Psoas muscle (tissue), 8 donors: Measurements from ENCODE around the gene WNT6. TPM values are rescaled to one million over a fixed set of nuclear protein-coding genes. Genes with fewer than 3 reads are reported as not detected.

Experiments
- ATAC-seq, 4 donors: fragments of 200-7000 bp; cut with Tn5 transposase; one replicate each; pipeline ENCODE4 v1.9.1; 2020; ENCODE audit warnings: moderate library complexity in 3 of 4, mild to moderate bottlenecking in 2 of 4
- DNase-seq, 2 donors: peaks; one replicate each; pipeline ENCODE4 v3.0.0-alpha.2; 2020
- H3K27ac ChIP-seq: fragments of 200-600 bp; one replicate; pipeline ENCODE4 v1.8.0; 2022
- H3K27me3 ChIP-seq, 3 donors: fragments of 200-600 bp in 1 of 3; one replicate each; pipeline versions ENCODE4 v1.6.1 to v1.8.0; 2013 to 2022; ENCODE audit warnings: low read length in 2 of 3, mild to moderate bottlenecking in 2 of 3, moderate library complexity in 1 of 3; ENCODE audit not compliant: insufficient read depth in 3 of 3
- H3K36me3 ChIP-seq, 2 donors: fragments of 200-600 bp in 1 of 2; one replicate each; pipeline versions ENCODE4 v1.6.1 to v1.8.0; 2013 to 2022; ENCODE audit warnings: low read depth in 1 of 2, mild to moderate bottlenecking in 1 of 2, moderate library complexity in 1 of 2; ENCODE audit not compliant: insufficient read depth in 1 of 2
- H3K4me1 ChIP-seq: fragments of 200-600 bp; one replicate; pipeline ENCODE4 v1.8.0; 2022
- H3K4me3 ChIP-seq: fragments of 200-600 bp; one replicate; pipeline ENCODE4 v1.8.0; 2022; ENCODE audit warnings: mild to moderate bottlenecking
- H3K9me3 ChIP-seq: fragments of 200-600 bp; one replicate; pipeline ENCODE4 v1.8.0; 2022
- CTCF ChIP-seq: fragments of 200-600 bp; IDR thresholded peaks from one replicate; pipeline ENCODE4 v1.8.0; 2022; ENCODE audit warnings: antibody characterized with exemption
- WGBS, 3 donors: extraction: QIAGEN DNeasy Blood & Tissue Kit; methylation state at CpG; one replicate each; pipeline versions ENCODE4 v1.1.6 to v1.1.7; 2013; 5-methylcytosine and 5-hydroxymethylcytosine counted together
- intact Hi-C, 2 donors: fragments of 100-400 bp; cut with DNase I; formaldehyde crosslinking; loops; one replicate each; pipeline versions ENCODE4 v1.11.0 to v1.14.2; 2022
- polyA plus RNA-seq, 3 donors: library from polyadenylated mRNA; stranded (reverse); fragments of 200-250 nt; gene quantifications; one replicate each; pipeline ENCODE4 v1.2.3, GENCODE V29; 2013
- total RNA-seq, 4 donors: library from RNA; stranded (reverse); fragmentation: NEBNext Ultra II Directional in 2 of 4; extraction: Animal tissue kit (Norgen Biotek cat#: 25700) in 2 of 4; gene quantifications; one replicate each; pipeline versions ENCODE4 v1.2.1 to v1.2.4, GENCODE V29; 2021 to 2023
- donor health status: healthy with polysubstance abuse.
- donor health status: DM: no; HTN: no; CAD: no; lungs with moderate emphysema.
- donor health status: Bipolar disorder and iron deficiency.
- donor health status: healthy.
- donor health status: DM: yes; HTN: yes; CAD: no.
- donor health status: DM: no; HTN: no; CAD: no.
- donor health status: DM: no; HTN: no; CAD: no.
- donor health status: DM: yes; HTN: yes; CAD: no.

Gene WNT6
- total and polyA plus RNA-seq, 7 donors: 0.05 to 1.0 (median 0.20) TPM

DNA sequence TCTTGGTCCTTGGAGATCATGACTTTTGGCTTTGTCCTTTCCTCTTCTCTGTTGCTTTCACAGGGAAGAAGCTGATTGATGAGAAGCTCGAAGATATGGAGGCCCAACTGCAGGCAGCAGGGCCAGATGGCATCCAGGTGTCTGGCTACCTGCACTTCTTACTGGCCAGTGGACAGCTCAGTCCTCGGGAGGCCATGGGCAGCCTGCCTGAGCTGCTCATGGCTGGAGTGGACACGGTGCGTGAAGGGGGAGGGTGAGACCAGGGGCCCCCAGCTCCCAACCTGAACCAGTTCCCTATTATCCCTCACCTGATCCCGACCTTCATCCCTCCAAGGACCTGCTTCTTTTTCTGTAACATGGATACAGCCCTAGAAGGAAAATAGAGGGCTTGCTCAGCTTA, 46.7 kb upstream of the WNT6 start:
- DNase-seq (no peak), ATAC-seq (no peak)
- Histone ChIP-seq H3K4me1 (peaks cover 32% of the 10 kb centered on the region), H3K9me3 (no peaks in the 10 kb centered on the region), H3K27me3 (no peaks in the 10 kb centered on the region), H3K36me3 (peaks cover 0 to 40% of the 10 kb centered on the region in 2 donors), H3K4me3 (no peak overlapping the region), H3K27ac (no peak overlapping the region)
- intact Hi-C loops: no loop called here
- no peak for TF ChIP-seq CTCF
- 81 to 86% (median 82%) methylated on average over 5 of the region's 5 CpGs for WGBS, 3 donors

GRCh38 chr2:218813771-218814460, 45.7 kb upstream of the WNT6 start:
- Histone ChIP-seq H3K4me3 (no peak overlapping the region), H3K36me3 (peaks cover 0 to 40% of the 10 kb centered on the region in 2 donors), H3K27ac (no peak overlapping the region), H3K9me3 (no peaks in the 10 kb centered on the region), H3K27me3 (no peaks in the 10 kb centered on the region), H3K4me1 (peaks cover 27% of the 10 kb centered on the region)
- ATAC-seq: no peak
- TF ChIP-seq CTCF: no peak
- no peak for DNase-seq
- intact Hi-C loops: no loop called here
- WGBS, 3 donors: 82 to 89% (median 86%) methylated on average over 11 of the region's 11 CpGs

- no peak for DNase-seq
- H3K36me3 ChIP-seq: peaks cover 0 to 40% of the 10 kb centered on the region in 2 donors
- 80 to 95% (median 84%) methylated on average over 13 of the region's 13 CpGs for WGBS, 3 donors
Measured at GRCh38 chr2:218814540-218815243, 44.9 kb upstream of the WNT6 start.

GRCh38 chr2:218815244-218815637, 44.4 kb upstream of the WNT6 start:
- 70 to 83% (median 82%) methylated on average over 5 of the region's 5 CpGs for WGBS, 3 donors
- Histone ChIP-seq H3K36me3 (peaks cover 0 to 40% of the 10 kb centered on the region in 2 donors), H3K27me3 (no peaks in the 10 kb centered on the region), H3K9me3 (no peaks in the 10 kb centered on the region), H3K4me3 (no peak overlapping the region), H3K27ac (peak overlapping the region; percentile 75), H3K4me1 (peaks cover 24% of the 10 kb centered on the region)
- intact Hi-C loops: no loop called here
- ATAC-seq (no peak), DNase-seq (no peak)
- no peak for TF ChIP-seq CTCF

More at GRCh38 chr2:218814540-218815243, 44.9 kb upstream of the WNT6 start:
- TF ChIP-seq CTCF: no peak
- intact Hi-C loops: no loop called here
- no peak overlapping the region for H3K4me3 ChIP-seq
- ATAC-seq: no peak
- H3K27me3 ChIP-seq: no peaks in the 10 kb centered on the region
- no peaks in the 10 kb centered on the region for H3K9me3 ChIP-seq
- peaks cover 20% of the 10 kb centered on the region for H3K4me1 ChIP-seq
- no peak overlapping the region for H3K27ac ChIP-seq
